GM12874 (cell line): Measurements from ENCODE around the gene CRLF1.

Experiments used
- TF ChIP-seq, protein P1 (sequence below): IDR thresholded peaks from 2 replicates; pipeline ENCODE4 v1.5.1; 2011; ENCODE audit warnings: low read depth, mild to moderate bottlenecking, control low read depth, low read length, moderate library complexity; ENCODE audit not compliant: insufficient read depth

The CRLF1 gene

DNA sequence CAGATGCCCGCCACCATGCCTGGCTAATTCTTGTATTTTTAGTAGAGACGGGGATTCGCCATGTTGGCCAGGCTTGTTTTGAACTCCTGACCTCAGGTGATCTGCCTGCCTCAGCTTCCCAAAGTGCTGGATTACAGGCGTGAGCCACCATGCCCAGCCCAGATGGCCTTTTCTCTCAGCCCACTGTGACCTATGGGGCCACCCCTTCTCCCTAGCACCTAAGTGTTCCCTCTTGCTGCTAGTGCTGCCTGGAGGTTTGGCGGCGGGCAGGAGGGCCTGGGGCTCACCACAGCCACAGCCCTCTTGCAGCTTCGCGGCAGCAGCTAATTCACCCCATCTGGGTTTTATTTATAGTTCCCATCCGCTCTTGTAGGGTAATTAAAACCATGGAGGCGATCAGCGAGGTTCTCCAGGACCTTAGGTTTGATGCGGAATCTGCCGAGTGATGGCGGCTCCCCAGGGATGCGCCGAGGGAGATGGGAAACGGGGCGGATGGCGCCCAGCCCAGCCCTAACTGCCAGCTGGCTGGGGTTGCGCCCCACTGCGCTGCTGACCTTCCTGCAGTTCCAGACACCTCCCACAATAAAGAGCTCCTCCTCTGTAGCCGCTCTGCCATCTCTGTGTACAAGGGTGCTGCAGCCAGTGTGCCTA, 14.7 kb downstream of the CRLF1 start:
- TF ChIP-seq, protein P1, sequence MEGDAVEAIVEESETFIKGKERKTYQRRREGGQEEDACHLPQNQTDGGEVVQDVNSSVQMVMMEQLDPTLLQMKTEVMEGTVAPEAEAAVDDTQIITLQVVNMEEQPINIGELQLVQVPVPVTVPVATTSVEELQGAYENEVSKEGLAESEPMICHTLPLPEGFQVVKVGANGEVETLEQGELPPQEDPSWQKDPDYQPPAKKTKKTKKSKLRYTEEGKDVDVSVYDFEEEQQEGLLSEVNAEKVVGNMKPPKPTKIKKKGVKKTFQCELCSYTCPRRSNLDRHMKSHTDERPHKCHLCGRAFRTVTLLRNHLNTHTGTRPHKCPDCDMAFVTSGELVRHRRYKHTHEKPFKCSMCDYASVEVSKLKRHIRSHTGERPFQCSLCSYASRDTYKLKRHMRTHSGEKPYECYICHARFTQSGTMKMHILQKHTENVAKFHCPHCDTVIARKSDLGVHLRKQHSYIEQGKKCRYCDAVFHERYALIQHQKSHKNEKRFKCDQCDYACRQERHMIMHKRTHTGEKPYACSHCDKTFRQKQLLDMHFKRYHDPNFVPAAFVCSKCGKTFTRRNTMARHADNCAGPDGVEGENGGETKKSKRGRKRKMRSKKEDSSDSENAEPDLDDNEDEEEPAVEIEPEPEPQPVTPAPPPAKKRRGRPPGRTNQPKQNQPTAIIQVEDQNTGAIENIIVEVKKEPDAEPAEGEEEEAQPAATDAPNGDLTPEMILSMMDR: no peak

DNA sequence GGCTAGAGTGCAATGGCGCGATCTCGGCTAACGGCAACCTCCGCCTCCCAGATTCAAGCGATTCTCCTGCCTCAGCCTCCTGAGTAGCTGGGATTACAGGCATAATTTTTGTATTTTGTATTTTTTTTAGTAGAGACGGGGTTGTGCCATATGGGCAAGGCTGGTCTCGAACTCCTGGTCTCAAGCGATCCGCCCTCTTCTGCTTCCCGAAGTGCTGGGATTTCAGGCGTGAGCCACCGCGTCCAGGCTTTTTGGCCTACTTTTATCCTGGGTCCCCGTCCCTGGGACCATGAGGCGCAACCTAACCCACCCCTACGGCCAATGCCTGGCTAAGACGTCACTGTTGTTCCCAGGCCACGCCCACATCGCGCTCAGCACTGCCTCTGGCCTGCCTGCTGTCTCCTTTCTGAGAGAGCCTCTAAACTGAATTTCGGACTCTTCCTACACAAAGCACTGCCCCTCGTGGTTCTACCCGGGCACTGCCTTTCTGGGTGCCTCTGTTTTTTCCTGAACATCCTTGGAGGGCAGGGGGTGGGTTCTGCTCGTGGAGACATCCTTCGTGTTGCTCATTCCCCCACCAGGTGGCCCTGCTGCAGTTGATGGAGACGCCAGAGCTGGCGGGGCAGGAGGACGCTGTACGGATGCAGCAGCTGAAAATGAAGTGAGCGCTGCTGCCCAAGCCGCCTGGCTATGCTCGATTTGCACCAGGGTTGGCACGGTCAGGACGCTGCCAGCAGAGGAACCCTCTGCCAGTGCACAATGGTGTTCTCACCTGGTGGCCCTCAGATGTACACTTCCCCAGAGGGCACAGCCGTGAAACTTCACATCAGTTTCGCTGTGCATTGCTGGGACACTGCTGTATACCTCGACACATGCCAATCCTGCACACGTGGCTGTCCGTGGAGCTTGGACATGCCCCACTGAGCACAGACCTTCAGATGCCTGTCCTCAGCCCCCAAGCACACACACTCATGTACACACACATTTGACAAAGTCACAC, 16.0 kb downstream of the CRLF1 start:
- TF ChIP-seq, protein P1: no peak

DNA sequence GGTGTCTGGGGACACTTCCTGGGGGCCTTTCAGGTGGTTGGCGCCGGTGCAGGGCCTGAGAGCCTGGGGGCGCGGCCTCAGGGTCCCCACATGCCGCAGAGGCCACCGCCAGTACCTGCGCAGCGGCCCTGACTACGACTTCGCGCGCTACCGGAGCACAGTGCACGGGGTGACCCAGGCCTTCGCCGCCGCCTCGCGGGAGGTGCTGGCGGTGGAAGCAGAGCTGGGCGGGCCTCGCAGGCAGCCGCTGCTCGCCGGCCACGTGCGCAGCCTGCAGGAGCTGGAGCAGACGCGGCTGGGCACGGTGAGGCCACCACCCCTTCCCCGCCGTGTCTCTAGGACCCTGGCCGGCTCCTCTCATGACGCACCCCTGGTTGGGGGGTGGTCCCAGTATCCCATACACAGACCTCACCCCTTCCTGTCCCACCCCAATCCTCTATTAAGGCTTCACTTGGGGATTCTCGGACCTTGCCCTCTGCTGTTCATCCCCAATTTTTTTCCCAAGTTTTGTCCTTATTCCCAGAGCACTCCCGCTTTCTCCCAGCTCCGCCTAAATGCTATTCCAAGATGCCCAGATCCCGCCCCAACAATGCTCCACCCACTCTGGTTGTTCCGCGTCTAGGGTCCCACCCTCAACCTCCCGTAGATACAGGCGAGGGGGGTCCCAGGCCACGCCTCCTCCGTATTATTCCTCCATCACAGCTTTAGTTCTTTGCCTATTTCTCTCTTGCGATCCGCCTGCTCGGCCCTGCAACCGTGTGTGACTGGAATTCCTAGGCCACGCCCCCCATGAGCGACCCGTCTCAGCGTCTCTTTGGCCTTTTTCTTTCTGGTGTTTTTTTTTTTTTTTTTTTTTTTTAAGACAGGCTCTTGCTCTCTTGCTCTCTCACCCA, 17.0 kb downstream of the CRLF1 start:
- TF ChIP-seq, protein P1: peak; percentile 22; the same call in 1 of the 2 replicates

DNA sequence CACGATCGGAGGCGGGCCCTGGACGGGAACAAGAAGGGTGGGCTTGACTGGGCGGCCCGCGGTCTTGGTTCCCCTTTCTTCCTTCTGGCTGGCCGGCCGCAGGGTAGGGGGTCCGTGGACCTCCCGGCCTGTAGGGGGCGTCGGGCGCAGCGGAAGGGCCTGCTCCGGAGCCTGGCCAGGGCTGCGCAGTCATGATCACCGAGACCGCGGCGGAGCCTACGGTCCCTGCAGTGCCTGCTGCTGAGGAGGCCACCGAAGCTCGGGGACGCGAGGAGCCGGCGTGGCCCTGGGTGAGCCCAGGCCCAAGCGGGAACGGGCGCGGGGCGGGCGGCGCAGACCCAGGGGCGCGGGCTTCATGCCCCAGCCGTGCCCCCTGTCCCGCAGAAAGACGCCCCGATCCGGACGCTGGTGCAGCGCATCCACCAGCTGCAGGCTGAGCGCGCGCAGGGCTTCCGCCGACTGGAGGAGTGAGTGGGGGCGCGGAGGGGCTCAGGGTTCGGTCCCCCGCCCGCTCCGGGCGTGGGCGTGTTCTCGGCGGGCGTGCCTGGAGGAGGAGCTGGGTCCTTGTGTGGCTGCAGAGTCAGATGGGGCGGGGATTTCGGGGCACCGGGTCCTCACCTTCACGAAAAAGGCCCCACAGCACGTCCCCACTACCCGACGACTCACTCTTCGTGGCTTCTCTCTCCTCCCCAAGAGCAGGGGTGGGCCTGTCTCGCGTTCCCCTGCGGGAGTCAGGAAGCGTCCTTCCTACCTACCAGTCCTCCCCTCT, 17.8 kb downstream of the CRLF1 start, which contains the start of gene REX1BD:
REX1BD (plus strand) TSS at position 188 of the 769 bp plus-strand sequence; CDS start at position 192, 4 bp downstream.
- TF ChIP-seq, protein P1: peak; percentile 98

DNA sequence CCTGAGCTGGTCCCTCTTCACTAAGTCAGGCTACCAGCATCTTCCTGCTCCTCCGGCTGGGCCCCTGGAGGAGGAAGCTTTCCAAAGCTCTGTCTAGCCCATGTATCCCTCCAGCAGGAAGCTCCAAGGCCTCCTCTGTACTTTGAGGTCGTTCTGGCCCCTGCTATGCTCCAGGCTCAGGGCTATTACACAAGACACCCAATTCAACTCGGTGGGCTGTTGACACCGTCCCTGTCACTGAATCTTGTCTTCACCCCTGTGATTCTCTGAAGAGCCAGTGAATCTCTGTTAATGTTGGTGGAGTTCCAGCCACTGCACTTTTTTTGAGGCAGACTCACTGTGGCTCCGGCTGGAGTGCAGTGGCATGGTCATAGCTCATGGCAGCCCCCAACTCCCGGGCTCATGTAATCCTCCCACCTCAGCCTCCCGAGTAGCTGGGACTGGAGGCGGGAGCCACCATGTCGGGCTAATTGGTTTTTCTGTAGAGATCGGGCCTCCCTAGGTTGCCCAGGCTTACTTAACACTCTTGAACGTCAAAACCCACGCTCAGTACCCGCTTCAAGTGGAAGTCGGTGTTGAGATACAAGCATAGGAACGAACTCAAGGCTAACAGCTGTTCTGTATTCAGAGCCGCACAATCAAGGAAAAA, 18.5 kb downstream of the CRLF1 start:
- TF ChIP-seq, protein P1: no peak

DNA sequence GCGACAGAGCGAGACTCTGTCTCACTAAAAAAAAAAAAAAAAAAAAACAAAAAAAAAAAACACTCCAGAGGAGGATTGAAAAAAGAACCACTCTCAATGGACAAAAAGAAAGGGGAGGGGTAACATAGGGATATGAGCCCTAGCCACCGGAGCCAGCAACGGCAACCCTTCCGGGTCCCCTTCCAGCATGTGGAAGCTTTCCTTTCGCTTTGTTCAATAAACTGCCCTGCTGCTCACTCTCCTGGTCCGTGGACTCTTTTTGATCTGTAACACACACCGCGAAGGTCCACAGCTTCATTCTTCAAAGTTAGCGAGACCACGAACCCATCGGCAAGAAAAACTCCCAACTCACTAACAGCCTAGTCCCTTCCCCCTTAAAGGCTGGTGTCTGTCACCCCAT, 19.0 kb downstream of the CRLF1 start:
- TF ChIP-seq, protein P1: no peak
